GM12892 (cell line): ENCODE measurements around the gene MFSD6.

Source experiments
- POLR2A ChIP-seq: IDR thresholded peaks from 2 replicates; pipeline ENCODE4 v1.6.1; 2011; ENCODE audit warnings: low read depth, low read length, control low read depth
- POLR2AphosphoS5 ChIP-seq: IDR thresholded peaks from 2 replicates; pipeline ENCODE4 v1.6.1; 2011; ENCODE audit warnings: low read depth, low read length, control low read depth

- TF ChIP-seq POLR2A (no peak), POLR2AphosphoS5 (no peak)
Measured at GRCh38 chr2:190412966-190413365, 4.8 kb downstream of the MFSD6 start.
